Activated T-cell treated with anti-CD3 and anti-CD28 coated beads, Interleukin-2, amount 50 U/mL, for 4 hours (primary cell): ENCODE measurements around the gene SYT3. TPM values are rescaled to one million over a fixed set of nuclear protein-coding genes. Genes with fewer than 3 reads are reported as not detected.

Experiments used
- ATAC-seq, 2 donors: fragments of 200-7000 bp; cut with Tn5 transposase; one replicate each; pipeline ENCODE4 v1.10.0; 2021
- DNase-seq: peaks from one replicate; pipeline ENCODE4 v3.0.0-alpha.2; 2020
- H3K27me3 Mint-ChIP-seq: one replicate; pipeline ENCODE4 v1.8.0; 2021; ENCODE audit warnings: low read depth, mixed read lengths
- H3K36me3 Mint-ChIP-seq: one replicate; pipeline ENCODE4 v1.8.0; 2022; ENCODE audit warnings: mixed read lengths; ENCODE audit not compliant: insufficient read depth
- H3K4me1 Mint-ChIP-seq: one replicate; pipeline ENCODE4 v1.8.0; 2021; ENCODE audit warnings: low read depth, mixed read lengths
- H3K4me3 Mint-ChIP-seq: one replicate; pipeline ENCODE4 v1.8.0; 2021; ENCODE audit warnings: mild to moderate bottlenecking, moderate library complexity, mixed read lengths
- H3K9me3 Mint-ChIP-seq: one replicate; pipeline ENCODE4 v1.8.0; 2021; ENCODE audit warnings: mixed read lengths
- total RNA-seq, 3 donors: library from RNA; stranded (reverse); gene quantifications; one replicate each; pipeline ENCODE4 v1.2.1, GENCODE V29; 2021

Gene SYT3
- total RNA-seq, 3 donors from 2014 or later = 0.35 to 1.2 (median 0.66) TPM

- Mint-ChIP-seq H3K9me3 (peaks cover 11% of the 10 kb centered on the region), H3K4me3 (no peak overlapping the region)
These were observed 17.6 kb upstream of the SYT3 start for GRCh38 chr19:50657222-50657669.

GRCh38 chr19:50654882-50655281 lies 15.2 kb upstream of the SYT3 start:
- Mint-ChIP-seq H3K36me3 (peaks cover 2% of the 10 kb centered on the region), H3K4me1 (peaks cover 14% of the 10 kb centered on the region), H3K9me3 (peaks cover 11% of the 10 kb centered on the region), H3K27me3 (peaks cover 64% of the 10 kb centered on the region), H3K4me3 (no peak overlapping the region)
- no peak for ATAC-seq
- no peak for DNase-seq

More at GRCh38 chr19:50657222-50657669, 17.6 kb upstream of the SYT3 start:
- peaks cover 79% of the 10 kb centered on the region for H3K27me3 Mint-ChIP-seq
- ATAC-seq (no peak), DNase-seq (no peak)
- H3K4me1 Mint-ChIP-seq = peaks cover 16% of the 10 kb centered on the region
- peaks cover 2% of the 10 kb centered on the region for H3K36me3 Mint-ChIP-seq

GRCh38 chr19:50652722-50653121 lies 13.0 kb upstream of the SYT3 start:
- Mint-ChIP-seq H3K36me3 (no peaks in the 10 kb centered on the region), H3K4me1 (peaks cover 5% of the 10 kb centered on the region), H3K27me3 (peaks cover 65% of the 10 kb centered on the region), H3K4me3 (no peak overlapping the region), H3K9me3 (peaks cover 10% of the 10 kb centered on the region)
- no peak for DNase-seq
- no peak for ATAC-seq

GRCh38 chr19:50651174-50651573 lies 11.5 kb upstream of the SYT3 start:
- ATAC-seq (no peak), DNase-seq (no peak)
- Mint-ChIP-seq H3K36me3 (no peaks in the 10 kb centered on the region), H3K4me1 (no peaks in the 10 kb centered on the region), H3K27me3 (peaks cover 57% of the 10 kb centered on the region), H3K9me3 (peaks cover 4% of the 10 kb centered on the region), H3K4me3 (no peak overlapping the region)

- DNase-seq (no peak), ATAC-seq (no peak)
- H3K4me1 Mint-ChIP-seq = no peaks in the 10 kb centered on the region
- H3K36me3 Mint-ChIP-seq = no peaks in the 10 kb centered on the region
- H3K9me3 Mint-ChIP-seq = no peaks in the 10 kb centered on the region
- peaks cover 43% of the 10 kb centered on the region for H3K27me3 Mint-ChIP-seq
- H3K4me3 Mint-ChIP-seq = no peak within 1 kb of the TSS
These were observed 10.0 kb upstream of the SYT3 start, which contains the start of gene C19orf81 for GRCh38 chr19:50649433-50650391. Gene C19orf81 (plus strand): TSS chr19:50649445. CDS start chr19:50649445, 0 bp downstream.

- H3K9me3 Mint-ChIP-seq = no peaks in the 10 kb centered on the region
- DNase-seq (no peak), ATAC-seq (no peak)
- H3K27me3 Mint-ChIP-seq = peaks cover 34% of the 10 kb centered on the region
- no peak overlapping the region for H3K4me3 Mint-ChIP-seq
- no peaks in the 10 kb centered on the region for H3K36me3 Mint-ChIP-seq
- H3K4me1 Mint-ChIP-seq = no peaks in the 10 kb centered on the region
These were observed 9.0 kb upstream of the SYT3 start for GRCh38 chr19:50648659-50649058.

- H3K9me3 Mint-ChIP-seq = no peaks in the 10 kb centered on the region
- H3K36me3 Mint-ChIP-seq = no peaks in the 10 kb centered on the region
- DNase-seq = no peak
- H3K4me1 Mint-ChIP-seq = no peaks in the 10 kb centered on the region
- peaks cover 29% of the 10 kb centered on the region for H3K27me3 Mint-ChIP-seq
- no peak overlapping the region for H3K4me3 Mint-ChIP-seq
- no peak for ATAC-seq
These were observed 8.4 kb upstream of the SYT3 start for GRCh38 chr19:50647879-50648615.

- Mint-ChIP-seq H3K4me3 (no peak overlapping the region), H3K27me3 (peaks cover 33% of the 10 kb centered on the region), H3K36me3 (no peaks in the 10 kb centered on the region), H3K4me1 (no peaks in the 10 kb centered on the region), H3K9me3 (no peaks in the 10 kb centered on the region)
- no peak for DNase-seq
- ATAC-seq = no peak
These were observed 6.6 kb upstream of the SYT3 start for GRCh38 chr19:50646074-50646807.

- no peaks in the 10 kb centered on the region for H3K4me1 Mint-ChIP-seq
- H3K36me3 Mint-ChIP-seq = no peaks in the 10 kb centered on the region
- DNase-seq = no peak
- no peaks in the 10 kb centered on the region for H3K9me3 Mint-ChIP-seq
- H3K27me3 Mint-ChIP-seq = peaks cover 40% of the 10 kb centered on the region
- ATAC-seq = no peak
- H3K4me3 Mint-ChIP-seq = no peak overlapping the region
These were observed 5.4 kb upstream of the SYT3 start for GRCh38 chr19:50645107-50645506.

- Mint-ChIP-seq H3K4me3 (no peak overlapping the region), H3K9me3 (no peaks in the 10 kb centered on the region), H3K36me3 (no peaks in the 10 kb centered on the region), H3K27me3 (peaks cover 38% of the 10 kb centered on the region), H3K4me1 (no peaks in the 10 kb centered on the region)
- DNase-seq (no peak), ATAC-seq (no peak)
These were observed 4.7 kb upstream of the SYT3 start for GRCh38 chr19:50644315-50644915.

- H3K4me3 Mint-ChIP-seq = peak overlapping the region; percentile 14
These were observed 687 bp upstream of the SYT3 start for GRCh38 chr19:50640368-50640767.

GRCh38 chr19:50638600-50638999 lies 1.1 kb downstream of the SYT3 start:
- Mint-ChIP-seq H3K4me3 (no peak overlapping the region), H3K27me3 (peaks cover 55% of the 10 kb centered on the region), H3K4me1 (peaks cover 4% of the 10 kb centered on the region), H3K9me3 (peaks cover 15% of the 10 kb centered on the region), H3K36me3 (no peaks in the 10 kb centered on the region)
- ATAC-seq (peak in 1 of 2 donors; percentile 12), DNase-seq (no peak)

More at GRCh38 chr19:50640368-50640767, 687 bp upstream of the SYT3 start:
- H3K4me1 Mint-ChIP-seq = peaks cover 4% of the 10 kb centered on the region
- no peaks in the 10 kb centered on the region for H3K36me3 Mint-ChIP-seq
- no peak for ATAC-seq
- peaks cover 6% of the 10 kb centered on the region for H3K9me3 Mint-ChIP-seq
- no peak for DNase-seq
- H3K27me3 Mint-ChIP-seq = peaks cover 55% of the 10 kb centered on the region

- peaks cover 20% of the 10 kb centered on the region for H3K9me3 Mint-ChIP-seq
- DNase-seq = no peak
- no peak for ATAC-seq
- no peak overlapping the region for H3K4me3 Mint-ChIP-seq
- H3K4me1 Mint-ChIP-seq = peaks cover 4% of the 10 kb centered on the region
- no peaks in the 10 kb centered on the region for H3K36me3 Mint-ChIP-seq
- H3K27me3 Mint-ChIP-seq = peaks cover 48% of the 10 kb centered on the region
These were observed 3.2 kb downstream of the SYT3 start for GRCh38 chr19:50636317-50637085.
